SIG-M5 treated with dmso at 0.1 percent for 504 hours (cell line): Measurements from ENCODE around the gene PTPRN2.
A peak's percentile ranks its signal among the peaks of the same experiment; 100 is the strongest.
"Not testable (repeated sequence)": the region's sequence is repeated elsewhere in the genome, so short reads cannot be mapped to it uniquely, and the experiment has no call there.

Experiments used
- DNase-seq: peaks from one replicate; lab custom pipeline; 2025; ENCODE audit not compliant: unreplicated experiment; lab: John Stamatoyannopoulos, UW

The PTPRN2 gene

DNA sequence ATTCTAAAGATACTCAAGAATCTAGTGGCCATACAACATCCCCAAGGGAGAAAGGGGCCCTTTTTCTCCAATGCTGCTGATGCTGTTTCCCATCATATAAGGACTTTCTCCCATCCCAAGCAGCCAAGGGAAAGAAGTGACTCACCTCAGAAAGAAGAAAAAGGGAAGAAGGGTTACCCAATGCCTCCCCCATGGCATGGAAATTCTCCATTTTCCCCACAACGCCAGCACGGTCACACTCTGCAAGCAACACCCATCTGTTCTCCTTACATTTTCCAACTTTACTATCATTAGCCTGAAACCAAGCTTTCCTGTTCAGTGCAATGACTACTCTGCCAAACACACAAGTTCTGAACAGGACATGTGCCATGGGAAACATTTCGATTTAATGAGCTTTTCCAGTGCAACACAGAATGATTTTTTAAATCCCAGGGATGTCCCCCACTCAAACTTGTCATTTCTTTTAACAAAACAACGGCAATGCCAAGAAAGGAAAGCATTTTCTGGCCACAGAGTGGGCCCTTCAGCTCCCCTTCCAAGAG is 67.9 kb downstream of the PTPRN2 start:
- peak; percentile 5 for DNase-seq

DNA sequence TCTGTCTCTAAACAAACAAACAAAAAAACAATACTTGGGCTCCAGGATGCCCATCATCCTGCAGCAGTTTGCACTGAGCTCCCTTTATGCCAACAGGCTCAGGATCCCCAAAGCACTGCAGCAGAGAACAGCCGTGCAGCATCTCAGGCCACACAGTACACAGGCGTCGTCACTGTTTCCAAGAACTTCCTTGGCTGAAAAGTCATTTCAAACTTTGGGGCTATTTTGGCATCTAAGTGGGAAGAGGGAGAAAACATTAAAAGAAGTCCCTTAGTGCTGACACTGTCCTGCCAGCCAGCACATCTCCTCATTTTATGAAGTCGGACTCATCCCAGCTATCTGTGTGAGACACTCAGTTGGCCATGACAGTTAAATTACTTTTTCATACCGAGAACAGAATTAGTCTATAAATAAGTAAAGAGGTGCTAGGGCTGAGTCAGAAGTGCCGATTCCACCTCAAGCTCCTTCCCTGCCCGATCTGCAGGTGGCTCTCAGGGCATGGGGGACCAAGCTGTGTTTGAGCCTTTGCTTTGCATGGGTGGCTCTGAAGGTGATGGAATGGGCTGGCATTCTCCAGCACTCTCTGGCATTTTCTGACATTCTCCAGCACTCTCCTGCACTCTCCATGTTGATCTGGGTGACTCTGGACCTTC is 68.5 kb downstream of the PTPRN2 start:
- DNase-seq = no peak

- no peak for DNase-seq
Measured at GRCh38 chr7:158517571-158517970, 70.1 kb downstream of the PTPRN2 start.

- DNase-seq = no peak
Measured at GRCh38 chr7:158517072-158517471, 70.6 kb downstream of the PTPRN2 start.

GRCh38 chr7:158516524-158516923 is 71.1 kb downstream of the PTPRN2 start:
- DNase-seq = no peak

GRCh38 chr7:158512869-158513268 is 74.8 kb downstream of the PTPRN2 start:
- no peak for DNase-seq

DNA sequence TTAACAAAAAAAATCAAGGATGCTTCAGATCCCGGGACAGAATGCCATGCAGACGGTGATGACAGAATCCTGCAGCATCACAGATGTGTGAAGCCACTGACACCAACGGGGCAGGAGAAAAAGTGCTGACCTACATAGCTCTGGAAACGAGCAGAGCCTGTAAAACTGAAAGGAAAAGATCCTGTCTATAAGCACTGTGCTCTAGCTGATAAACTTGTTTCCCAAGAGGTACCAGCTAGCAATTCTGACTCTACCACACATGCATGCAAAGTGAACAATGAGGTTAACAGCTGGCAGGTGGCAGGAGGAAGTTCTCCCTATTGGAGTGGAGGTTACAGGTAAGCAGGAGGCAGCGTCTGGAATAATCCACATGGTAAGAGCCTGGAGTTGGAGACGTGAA is 75.6 kb downstream of the PTPRN2 start:
- no peak for DNase-seq

DNA sequence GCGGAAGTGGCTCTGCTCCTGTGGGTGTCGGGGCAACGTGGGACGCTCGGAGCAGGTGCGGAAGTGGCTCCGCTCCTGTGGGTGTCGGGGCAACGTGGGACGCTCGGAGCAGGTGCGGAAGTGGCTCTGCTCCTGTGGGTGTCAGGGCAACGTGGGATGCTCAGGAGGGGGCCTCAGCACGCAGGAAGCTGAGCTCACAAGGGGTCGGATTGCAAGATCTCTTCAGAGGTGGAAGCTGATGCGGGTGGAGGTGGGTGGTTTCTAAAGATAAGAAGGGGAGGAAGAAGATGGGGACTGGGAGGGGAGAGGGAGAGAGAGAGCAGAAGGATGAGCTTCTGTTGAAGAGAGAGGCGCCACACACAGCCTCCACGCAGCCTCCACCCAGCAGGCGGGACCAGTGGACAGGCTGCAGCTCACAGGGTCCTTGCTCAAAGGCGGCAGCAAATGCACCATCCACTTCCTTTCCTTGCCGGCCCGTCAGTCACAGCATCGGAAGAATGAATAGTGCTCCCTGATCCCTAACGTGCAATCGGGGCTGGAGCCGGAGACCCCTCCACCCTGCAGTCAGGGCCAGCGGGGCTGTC is 78.7 kb downstream of the PTPRN2 start:
- no peak for DNase-seq

DNA sequence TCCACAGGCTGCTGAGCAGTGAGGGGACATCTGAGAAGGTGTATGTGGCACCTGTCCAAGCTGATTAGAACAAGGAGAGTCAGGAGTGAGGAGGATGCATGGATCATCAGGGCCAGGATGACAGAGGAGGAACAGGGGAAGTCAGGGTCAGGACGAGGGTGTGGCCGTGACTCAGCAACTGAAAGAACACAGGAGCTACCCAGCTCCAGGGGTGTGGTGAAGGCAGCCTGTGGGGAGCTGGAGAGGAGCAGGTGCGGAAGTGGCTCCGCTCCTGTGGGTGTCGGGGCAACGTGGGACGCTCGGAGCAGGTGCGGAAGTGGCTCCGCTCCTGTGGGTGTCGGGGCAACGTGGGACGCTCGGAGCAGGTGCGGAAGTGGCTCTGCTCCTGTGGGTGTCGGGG is 79.3 kb downstream of the PTPRN2 start:
- DNase-seq = not testable (repeated sequence)

DNA sequence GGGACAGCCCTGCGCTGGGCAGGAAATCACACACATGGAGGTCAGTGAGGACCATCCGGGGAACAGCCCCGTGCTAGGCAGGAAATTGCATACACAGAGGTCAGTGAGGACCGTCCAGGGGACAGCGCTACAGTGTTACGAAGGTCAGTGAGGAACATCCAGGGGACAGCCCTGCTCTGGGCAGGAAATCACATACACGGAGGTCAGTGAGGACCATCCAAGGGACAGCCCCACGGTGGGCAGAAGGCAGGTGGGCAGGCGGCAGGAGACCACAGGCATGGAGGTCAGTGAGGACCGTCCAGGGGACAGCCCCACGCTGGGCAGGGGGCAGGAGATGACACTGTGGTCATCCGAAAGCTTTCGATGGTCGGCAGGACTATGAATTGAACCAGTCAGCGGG is 79.7 kb downstream of the PTPRN2 start:
- DNase-seq = no peak

DNA sequence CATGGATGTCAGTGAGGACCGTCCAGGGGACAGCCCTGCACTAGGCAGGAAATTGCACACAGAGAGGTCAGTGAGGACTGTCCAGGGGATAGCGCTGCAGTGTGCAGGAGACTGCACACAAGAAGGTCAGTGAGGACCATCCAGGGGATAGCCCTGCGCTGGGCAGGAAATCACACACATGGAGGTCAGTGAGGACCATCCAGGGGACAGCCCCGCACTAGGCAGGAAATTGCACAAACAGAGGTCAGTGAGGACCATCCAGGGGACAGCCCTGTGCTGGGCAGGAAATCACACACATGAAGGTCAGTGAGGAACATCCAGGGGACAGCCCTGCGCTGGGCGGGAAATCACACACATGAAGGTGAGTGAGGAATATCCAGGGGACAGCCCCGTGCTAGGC is 80.4 kb downstream of the PTPRN2 start:
- DNase-seq = not testable (repeated sequence)

- no peak for DNase-seq
Measured at GRCh38 chr7:158506626-158507025, 81.0 kb downstream of the PTPRN2 start.

- DNase-seq = no peak
Measured at GRCh38 chr7:158505683-158506082, 81.9 kb downstream of the PTPRN2 start.

DNA sequence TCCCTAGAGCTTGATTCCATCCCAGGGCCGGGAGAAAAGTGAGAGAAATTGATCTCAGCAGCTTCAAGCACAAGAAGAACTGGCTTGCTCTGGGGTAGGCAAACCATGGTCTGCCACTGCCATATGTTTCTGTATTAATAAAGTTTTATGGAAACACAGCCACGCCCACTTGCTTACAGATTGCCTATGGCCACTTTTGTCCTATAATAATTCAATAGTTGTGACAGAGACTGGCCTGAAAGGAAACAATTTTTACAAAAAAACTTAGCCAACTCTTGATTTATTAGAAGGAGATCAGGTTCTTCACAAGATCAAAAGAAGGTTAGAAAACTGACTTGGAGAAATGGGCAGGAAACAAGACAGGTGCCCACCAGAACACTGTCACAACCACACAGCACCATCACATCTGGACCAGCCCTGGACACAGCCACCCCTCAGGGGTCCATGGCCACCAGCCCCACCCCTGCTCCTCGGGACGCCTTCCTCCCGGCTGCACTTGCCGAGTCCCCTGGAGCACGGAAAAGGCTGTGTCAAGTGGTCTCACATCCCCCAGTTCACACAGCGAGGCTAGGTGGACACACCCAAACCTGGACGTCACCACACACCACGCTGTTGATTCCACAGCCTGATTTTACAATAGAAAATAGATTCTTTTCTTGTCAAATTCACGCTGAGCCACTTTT is 85.4 kb downstream of the PTPRN2 start:
- DNase-seq = no peak

- DNase-seq = no peak
Measured at GRCh38 chr7:158501393-158502067, 86.1 kb downstream of the PTPRN2 start.

DNA sequence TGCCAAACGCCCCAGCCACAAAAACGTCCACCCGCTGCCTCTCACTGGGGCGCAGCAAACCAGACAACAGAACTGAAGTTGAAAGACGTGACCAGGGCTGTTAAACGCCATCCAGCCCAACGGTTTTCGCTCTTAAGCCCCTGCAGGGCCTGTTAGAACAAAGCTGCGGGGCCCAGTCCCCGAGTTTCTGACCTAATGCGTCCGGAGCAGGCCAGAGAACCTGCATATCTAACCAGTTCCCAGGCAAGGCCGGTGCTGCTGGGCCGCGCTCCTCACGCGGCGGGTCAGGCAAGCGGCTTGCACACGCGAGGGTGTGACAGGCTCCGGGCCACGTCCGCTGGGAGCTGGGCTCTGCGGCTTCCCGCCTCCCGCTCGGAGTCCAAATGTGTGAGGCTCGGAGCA is 87.0 kb downstream of the PTPRN2 start:
- no peak for DNase-seq

- no peak for DNase-seq
Measured at GRCh38 chr7:158499082-158499455, 88.6 kb downstream of the PTPRN2 start.

GRCh38 chr7:158498443-158499081 is 89.1 kb downstream of the PTPRN2 start:
- DNase-seq = no peak

- no peak for DNase-seq
Measured at GRCh38 chr7:158497627-158498026, 90.0 kb downstream of the PTPRN2 start.

DNA sequence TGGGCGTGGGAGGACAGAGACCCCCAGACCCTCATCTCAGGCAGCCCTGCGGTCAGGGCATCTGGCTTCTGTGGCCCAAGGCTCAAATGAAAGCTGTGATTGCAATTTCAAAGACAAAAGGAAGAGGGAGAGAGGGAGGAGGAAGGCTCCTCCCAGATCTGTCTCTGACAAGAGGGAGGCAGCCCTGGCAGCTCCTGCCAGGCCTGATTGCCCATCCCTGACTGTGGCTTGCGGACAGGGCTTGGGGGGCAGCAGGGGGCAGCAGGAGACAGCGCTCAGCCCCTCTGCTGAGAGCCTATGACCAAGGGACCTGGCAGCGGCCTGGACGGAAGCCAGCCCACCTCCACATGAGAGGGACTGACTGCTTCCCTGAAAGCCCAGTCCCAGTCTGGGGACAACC is 91.8 kb downstream of the PTPRN2 start:
- DNase-seq = no peak

GRCh38 chr7:158495216-158495615 is 92.4 kb downstream of the PTPRN2 start:
- no peak for DNase-seq
